Esophagus muscularis mucosa (tissue), 4 donors: ENCODE data around the gene R3HDM4. TPM values are rescaled to one million over a fixed set of nuclear protein-coding genes. Genes with fewer than 3 reads are reported as not detected.

ENCODE experiments used
- DNase-seq: peaks from one replicate; pipeline ENCODE4 v3.0.0-alpha.2; 2017; ENCODE audit errors: extremely low spot score
- H3K27ac ChIP-seq, 4 donors: fragments of 200-600 bp; sonication (generic); replicated peaks in 1 of 4; 1 replicate in 3 of 4; 2 replicates in 1 of 4; pipeline ENCODE4 v1.5.1; 2016 to 2019; ENCODE audit warnings: mild to moderate bottlenecking in 1 of 4
- H3K27me3 ChIP-seq, 4 donors: fragments of 200-600 bp; sonication (generic); one replicate each; pipeline versions ENCODE4 v1.5.1 to v1.6.0; 2016 to 2019
- H3K36me3 ChIP-seq, 4 donors: fragments of 200-600 bp; sonication (generic); one replicate each; pipeline ENCODE4 v1.5.1; 2016 to 2019
- H3K4me1 ChIP-seq, 4 donors: fragments of 200-600 bp; sonication (generic); one replicate each; pipeline ENCODE4 v1.5.1; 2016 to 2019
- H3K4me3 ChIP-seq, 4 donors: fragments of 200-600 bp; sonication (generic); 1 replicate in 2 of 4; 2 replicates in 2 of 4; pipeline ENCODE4 v1.5.1; 2016 to 2019; ENCODE audit warnings: mild to moderate bottlenecking in 4 of 4, moderate library complexity in 1 of 4
- H3K9me3 ChIP-seq, 4 donors: fragments of 200-600 bp; sonication (generic); 1 replicate in 3 of 4; 2 replicates in 1 of 4; pipeline ENCODE4 v1.5.1; 2016 to 2019
- EP300 ChIP-seq: sonication (generic); formaldehyde crosslinking; IDR thresholded peaks from one replicate; pipeline ENCODE4 v1.6.1; 2017; ENCODE audit warnings: antibody characterized with exemption
- POLR2A ChIP-seq: fragments of 450-650 bp; IDR thresholded peaks from one replicate; pipeline ENCODE4 v1.6.1; 2017; ENCODE audit warnings: antibody characterized with exemption, moderate library complexity, mild to moderate bottlenecking, low read depth
- POLR2AphosphoS5 ChIP-seq, 2 donors: sonication (generic); formaldehyde crosslinking; IDR thresholded peaks; one replicate each; pipeline ENCODE4 v1.6.1; 2017; ENCODE audit warnings: antibody characterized with exemption in 2 of 2
- WGBS: methylation state at CpG from one replicate; pipeline ENCODE4 v1.1.5; 2018; 5-methylcytosine and 5-hydroxymethylcytosine counted together
- intact Hi-C: fragments of 100-400 bp; cut with DNase I; formaldehyde crosslinking; loops from one replicate; pipeline ENCODE4 v1.15.1; 2023
- total RNA-seq, 4 donors: library from RNA; depleted of rRNA; stranded (reverse); fragments of >200 nt; gene quantifications; one replicate each; pipeline versions ENCODE4 v1.1.0 to v1.2.1, GENCODE V29; 2016
- TF ChIP-seq, protein P1 (sequence below), 3 experiments: fragments of 200-600 bp in 2 of 3; fragments of 450-650 bp in 1 of 3; sonication (generic) in 2 of 3; IDR thresholded peaks; one replicate each; pipeline ENCODE4 v1.5.1; 2017 to 2019; ENCODE audit warnings: antibody characterized with exemption in 3 of 3, mild to moderate bottlenecking in 2 of 3, moderate library complexity in 1 of 3

R3HDM4 gene
- total RNA-seq, 4 donors from 2014 or later: 32.0 to 52.5 (median 40.0) TPM

DNA sequence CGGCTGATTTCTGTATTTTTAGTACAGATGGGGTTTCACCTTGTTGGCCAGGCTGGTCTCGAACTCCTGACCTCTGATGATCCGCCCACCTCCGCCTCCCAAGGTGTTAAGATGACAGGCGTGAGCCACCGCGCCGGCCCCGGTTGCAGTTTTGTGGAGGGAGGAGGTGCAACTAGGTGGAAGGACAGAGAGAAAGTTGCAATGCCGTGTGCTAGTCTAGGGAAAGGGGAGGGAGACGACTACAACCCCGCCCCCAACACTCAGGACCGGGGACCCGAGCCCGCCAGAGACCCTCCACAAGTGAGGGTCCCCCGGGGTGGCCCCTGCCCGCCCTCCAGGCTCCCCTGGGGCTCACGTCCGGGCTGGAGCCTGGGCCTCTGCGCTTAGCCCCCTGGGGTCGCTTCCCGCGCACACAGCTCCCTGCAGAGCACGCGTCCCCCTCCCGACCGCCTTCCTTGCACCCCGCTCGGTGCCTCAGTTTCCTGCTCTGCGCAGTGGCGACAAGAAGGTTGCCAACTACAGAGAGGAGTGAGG, 11.6 kb upstream of the R3HDM4 start:
- H3K27me3 ChIP-seq: peaks cover 0 to 20% (median 18%) of the 10 kb centered on the region in 4 donors
- intact Hi-C loops: no loop called here
- WGBS: 11% methylated on average over 16 of the region's 31 CpGs
- H3K9me3 ChIP-seq: no peaks in the 10 kb centered on the region
- no peak for DNase-seq
- H3K36me3 ChIP-seq: peaks cover 0 to 7% (median 3%) of the 10 kb centered on the region in 4 donors
- peaks cover 31 to 68% (median 51%) of the 10 kb centered on the region in 4 donors for H3K4me1 ChIP-seq
- H3K4me3 ChIP-seq: peak overlapping the region; percentile 82 to 98 (median 88)
- peak overlapping the region in 3 of 4 donors; percentile 82 to 88 (median 87) for H3K27ac ChIP-seq
- TF ChIP-seq, protein P1, sequence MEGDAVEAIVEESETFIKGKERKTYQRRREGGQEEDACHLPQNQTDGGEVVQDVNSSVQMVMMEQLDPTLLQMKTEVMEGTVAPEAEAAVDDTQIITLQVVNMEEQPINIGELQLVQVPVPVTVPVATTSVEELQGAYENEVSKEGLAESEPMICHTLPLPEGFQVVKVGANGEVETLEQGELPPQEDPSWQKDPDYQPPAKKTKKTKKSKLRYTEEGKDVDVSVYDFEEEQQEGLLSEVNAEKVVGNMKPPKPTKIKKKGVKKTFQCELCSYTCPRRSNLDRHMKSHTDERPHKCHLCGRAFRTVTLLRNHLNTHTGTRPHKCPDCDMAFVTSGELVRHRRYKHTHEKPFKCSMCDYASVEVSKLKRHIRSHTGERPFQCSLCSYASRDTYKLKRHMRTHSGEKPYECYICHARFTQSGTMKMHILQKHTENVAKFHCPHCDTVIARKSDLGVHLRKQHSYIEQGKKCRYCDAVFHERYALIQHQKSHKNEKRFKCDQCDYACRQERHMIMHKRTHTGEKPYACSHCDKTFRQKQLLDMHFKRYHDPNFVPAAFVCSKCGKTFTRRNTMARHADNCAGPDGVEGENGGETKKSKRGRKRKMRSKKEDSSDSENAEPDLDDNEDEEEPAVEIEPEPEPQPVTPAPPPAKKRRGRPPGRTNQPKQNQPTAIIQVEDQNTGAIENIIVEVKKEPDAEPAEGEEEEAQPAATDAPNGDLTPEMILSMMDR (IDR thresholded peaks at IDR 0.05): no peak
- TF ChIP-seq POLR2AphosphoS5 (IDR thresholded peaks at IDR 0.05) (no peak), EP300 (no peak), POLR2A (no peak)

- intact Hi-C loops: loop anchor here (2.0 kb wide), 2 partner anchors 61 to 151 kb away; partner anchors contain the start of gene CFD
- no peaks in the 10 kb centered on the region for H3K36me3 ChIP-seq
- H3K27me3 ChIP-seq: peaks cover 3 to 54% (median 48%) of the 10 kb centered on the region in 4 donors
- no peak for DNase-seq
- H3K9me3 ChIP-seq: no peaks in the 10 kb centered on the region
- WGBS: under 1% methylated on average over 21 of the region's 84 CpGs
- peak overlapping the region; percentile 24 to 45 (median 29) for H3K4me3 ChIP-seq
- no peak overlapping the region for H3K27ac ChIP-seq
- TF ChIP-seq POLR2A: no peak
- TF ChIP-seq, protein P1 (IDR thresholded peaks at IDR 0.05): no peak
- TF ChIP-seq EP300: no peak
- TF ChIP-seq POLR2AphosphoS5 (IDR thresholded peaks at IDR 0.05): no peak
- peaks cover 36 to 69% (median 62%) of the 10 kb centered on the region in 4 donors for H3K4me1 ChIP-seq
These were observed 7.2 kb upstream of the R3HDM4 start for GRCh38 chr19:920051-920864.

DNA sequence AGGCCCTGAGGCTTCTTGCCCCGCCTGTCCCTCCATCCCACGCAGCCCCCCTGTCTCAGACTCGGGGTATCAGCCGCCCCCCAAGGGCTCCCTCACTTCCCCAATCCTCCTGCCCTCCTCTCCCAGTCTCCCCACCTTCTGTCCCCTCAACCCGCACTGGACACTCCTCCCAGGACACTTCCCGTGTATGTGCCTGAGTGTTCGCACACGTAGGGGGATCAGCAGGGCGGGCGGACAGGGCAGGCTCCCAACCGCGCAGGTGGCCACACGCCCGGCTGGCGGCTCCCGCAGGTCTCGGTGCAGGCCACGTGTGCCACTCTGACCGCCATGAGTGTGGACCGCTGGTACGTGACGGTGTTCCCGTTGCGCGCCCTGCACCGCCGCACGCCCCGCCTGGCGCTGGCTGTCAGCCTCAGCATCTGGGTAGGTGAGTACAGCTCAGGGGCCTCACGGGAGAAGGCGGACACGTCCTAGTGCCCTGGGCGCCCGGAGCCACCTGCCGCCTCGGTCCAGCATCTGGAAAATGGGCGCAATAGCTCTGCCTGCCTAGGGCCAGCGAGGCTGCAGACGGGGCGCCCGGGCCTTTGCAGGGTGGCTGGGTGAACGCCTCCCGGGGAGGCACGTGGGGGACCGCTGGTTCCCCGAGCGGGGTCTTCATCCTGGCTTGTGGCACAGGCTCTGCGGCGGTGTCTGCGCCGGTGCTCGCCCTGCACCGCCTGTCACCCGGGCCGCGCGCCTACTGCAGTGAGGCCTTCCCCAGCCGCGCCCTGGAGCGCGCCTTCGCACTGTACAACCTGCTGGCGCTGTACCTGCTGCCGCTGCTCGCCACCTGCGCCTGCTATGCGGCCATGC, 6.4 kb upstream of the R3HDM4 start:
- no peaks in the 10 kb centered on the region for H3K9me3 ChIP-seq
- H3K36me3 ChIP-seq: no peaks in the 10 kb centered on the region
- H3K4me3 ChIP-seq: peak overlapping the region; percentile 24 to 45 (median 29)
- intact Hi-C loops: loop anchor here (2.0 kb wide), 2 partner anchors 61 to 151 kb away; partner anchors contain the start of gene CFD
- WGBS: 4% methylated on average over 41 of the region's 68 CpGs
- DNase-seq: no peak
- peaks cover 3 to 54% (median 48%) of the 10 kb centered on the region in 4 donors for H3K27me3 ChIP-seq
- no peak for TF ChIP-seq POLR2AphosphoS5 (IDR thresholded peaks at IDR 0.05)
- TF ChIP-seq, protein P1 (IDR thresholded peaks at IDR 0.05): no peak
- no peak for TF ChIP-seq POLR2A
- TF ChIP-seq EP300: no peak
- H3K27ac ChIP-seq: no peak overlapping the region
- peaks cover 30 to 60% (median 54%) of the 10 kb centered on the region in 4 donors for H3K4me1 ChIP-seq

DNA sequence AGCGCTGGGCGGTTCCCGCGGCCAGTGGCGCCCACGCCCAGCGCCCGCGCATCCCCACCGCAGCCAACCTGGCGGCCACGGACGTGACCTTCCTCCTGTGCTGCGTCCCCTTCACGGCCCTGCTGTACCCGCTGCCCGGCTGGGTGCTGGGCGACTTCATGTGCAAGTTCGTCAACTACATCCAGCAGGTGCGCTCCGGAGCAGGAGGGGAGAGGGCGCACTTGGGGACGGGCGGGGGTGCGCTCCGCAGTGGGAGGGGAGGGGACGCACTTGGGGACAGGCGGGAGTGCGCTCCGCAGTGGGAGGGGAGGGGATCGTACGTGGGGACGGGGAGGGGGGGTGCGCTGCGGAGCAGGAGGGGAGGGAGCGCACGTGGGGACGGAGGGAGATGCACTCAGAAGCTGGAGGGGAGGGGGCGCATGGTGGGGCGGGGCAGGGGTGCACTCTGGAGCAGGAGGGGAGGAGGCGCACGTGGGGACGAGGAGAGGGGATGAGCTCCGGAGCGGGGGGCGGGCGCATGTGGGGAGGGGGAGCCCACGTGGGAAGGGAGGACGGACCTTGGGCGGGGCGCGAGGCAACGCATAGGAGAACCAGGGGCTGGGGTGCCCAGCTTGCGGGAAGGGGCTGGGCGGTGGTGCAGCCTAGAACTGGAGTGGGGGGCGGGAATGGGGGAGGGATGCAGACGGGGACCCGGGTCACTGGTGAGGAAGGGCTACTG, 5.6 kb upstream of the R3HDM4 start:
- Histone ChIP-seq H3K27me3 (peaks cover 3 to 54% (median 48%) of the 10 kb centered on the region in 4 donors), H3K36me3 (no peaks in the 10 kb centered on the region), H3K9me3 (no peaks in the 10 kb centered on the region), H3K27ac (no peak overlapping the region), H3K4me1 (peaks cover 33 to 61% (median 54%) of the 10 kb centered on the region in 4 donors), H3K4me3 (peak overlapping the region in 1 of 4 donors; percentile 44)
- 3% methylated on average over 14 of the region's 58 CpGs for WGBS
- TF ChIP-seq POLR2AphosphoS5 (IDR thresholded peaks at IDR 0.05) (no peak), EP300 (no peak), POLR2A (no peak)
- TF ChIP-seq, protein P1 (IDR thresholded peaks at IDR 0.05): no peak
- intact Hi-C loops: no loop called here
- no peak for DNase-seq
